NCI-H82 treated with DMSO at 0.1 percent for 48 hours (cell line): Measurements from ENCODE around the gene FGFBP1.
"Not testable (repeated sequence)": the region's sequence is repeated elsewhere in the genome, so short reads cannot be mapped to it uniquely, and the experiment has no call there.

Experiments used
- DNase-seq: peaks from one replicate; lab custom pipeline; 2025; ENCODE audit not compliant: unreplicated experiment; lab: John Stamatoyannopoulos, UW

FGFBP1 gene

GRCh38 chr4:15947684-15948083 is 9.1 kb upstream of the FGFBP1 start:
- no peak for DNase-seq

DNA sequence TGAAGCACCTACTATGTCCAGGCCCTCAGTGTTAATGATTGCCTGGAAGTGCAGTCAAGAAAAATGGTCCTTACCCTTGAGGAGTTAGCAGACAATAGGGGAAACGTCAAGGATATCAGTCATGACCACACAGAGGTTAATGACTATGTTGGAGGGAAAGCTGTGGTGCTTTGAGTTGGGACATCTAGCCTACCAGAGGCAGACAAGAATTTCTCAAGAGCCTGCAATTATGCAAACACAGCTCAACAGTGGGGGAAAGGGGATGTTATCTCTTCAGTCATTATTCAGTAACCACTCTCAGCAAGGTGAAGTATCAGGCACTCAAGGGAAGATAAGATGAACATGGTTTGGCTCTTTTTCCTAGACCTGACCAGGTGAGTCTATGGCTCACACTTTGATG is 7.0 kb upstream of the FGFBP1 start:
- DNase-seq, result no peak

GRCh38 chr4:15944895-15945294 is 6.4 kb upstream of the FGFBP1 start:
- DNase-seq, result no peak

DNA sequence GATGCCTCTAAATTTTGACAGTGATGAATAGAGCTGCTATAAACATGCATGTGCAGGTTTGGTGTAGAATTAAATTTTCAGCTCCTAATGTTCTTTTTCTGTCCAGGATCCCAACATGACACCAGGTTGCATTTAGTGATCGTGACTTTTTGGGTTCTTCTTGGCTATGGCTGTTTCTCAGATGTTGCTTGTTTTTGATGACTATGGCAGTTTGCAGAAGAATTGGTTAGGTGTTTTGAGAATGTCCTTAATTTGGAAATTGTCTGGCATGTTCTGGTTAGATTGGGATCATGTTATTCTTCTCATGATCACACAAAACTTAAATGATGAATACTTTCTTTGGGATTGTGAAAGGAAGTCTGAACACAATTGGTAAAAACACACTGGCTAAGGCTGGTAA is 3.7 kb upstream of the FGFBP1 start:
- no peak for DNase-seq

DNA sequence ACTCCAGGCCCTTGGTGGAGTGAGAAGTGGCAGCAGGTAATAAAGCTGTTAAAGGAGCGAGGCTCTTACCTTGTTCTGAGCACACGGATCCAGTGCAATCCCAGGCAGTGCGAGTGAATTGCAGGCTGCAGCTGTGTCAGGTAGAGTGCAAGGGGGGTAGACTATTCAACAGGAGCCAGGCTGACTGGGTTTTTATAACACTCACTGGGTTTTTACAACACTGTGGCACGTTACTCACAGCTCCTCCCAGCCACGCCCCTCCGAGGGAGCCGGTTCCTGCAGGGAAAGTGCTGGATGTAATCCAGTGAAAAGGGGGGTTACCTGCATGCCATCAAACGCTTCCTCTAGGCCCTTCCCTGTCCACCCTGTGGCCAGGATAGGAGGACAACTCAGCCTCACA is 358 bp downstream of the FGFBP1 start:
- DNase-seq, result no peak

DNA sequence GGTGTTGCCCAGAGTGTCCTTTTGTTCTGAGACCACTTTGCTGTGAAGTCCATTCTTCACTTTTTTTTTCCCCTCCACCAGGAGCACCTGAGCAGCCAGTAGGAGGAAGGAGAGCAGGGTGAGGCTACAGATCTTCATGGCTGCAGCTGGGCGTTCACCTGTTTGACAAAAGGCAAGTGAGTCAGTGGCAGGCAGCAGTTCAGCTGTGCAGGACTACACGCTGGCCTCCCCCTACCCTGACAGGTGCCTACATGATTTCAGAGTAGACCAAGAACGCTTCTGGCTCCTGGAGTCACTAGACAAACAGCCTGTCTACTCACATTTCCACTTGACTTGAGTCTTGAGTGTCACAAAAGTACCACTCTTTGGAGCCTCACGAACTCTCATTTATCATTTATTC is 2.0 kb downstream of the FGFBP1 start:
- no peak for DNase-seq

DNA sequence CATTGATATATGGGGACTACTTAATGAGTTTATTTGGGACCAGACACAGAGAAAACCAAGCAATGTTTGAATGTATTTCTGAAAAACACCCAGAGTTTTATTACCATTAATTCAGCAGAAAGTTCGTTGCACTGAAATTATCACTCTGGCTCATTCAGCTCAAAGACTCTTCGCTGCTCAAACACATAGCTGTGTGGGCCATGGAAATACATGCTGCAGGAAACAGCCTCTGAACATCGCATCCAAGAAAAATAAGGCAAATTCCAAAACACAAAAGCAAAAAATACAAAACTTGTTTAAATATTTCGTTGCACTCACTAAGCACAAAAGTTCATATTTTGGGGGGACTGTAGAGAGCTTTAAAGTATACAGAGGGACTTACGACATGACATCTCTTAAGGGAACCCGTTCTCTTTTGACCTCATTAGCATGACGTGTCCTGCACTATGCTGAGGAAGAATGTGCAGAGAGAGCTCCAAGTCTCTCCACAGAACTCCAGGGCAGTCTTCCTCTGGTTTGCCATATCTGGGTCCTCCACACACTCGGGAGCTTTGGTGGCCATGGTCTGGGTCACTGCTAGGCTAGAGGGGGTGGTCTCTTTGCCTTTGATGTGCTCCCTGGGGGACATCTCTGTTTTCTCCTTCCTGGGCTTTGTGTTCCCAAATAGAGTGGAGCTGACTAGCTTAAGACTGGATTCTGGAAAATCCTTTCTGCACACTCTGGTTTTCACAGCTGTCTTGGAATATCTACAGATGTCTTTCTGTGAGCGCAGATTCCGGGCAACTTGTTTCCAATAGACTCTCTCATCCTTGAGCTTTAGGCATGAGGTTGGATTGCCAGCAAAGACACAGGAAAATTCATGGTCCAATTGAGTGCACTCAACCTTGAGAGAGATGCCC is 2.8 kb downstream of the FGFBP1 start:
- DNase-seq, result no peak

DNA sequence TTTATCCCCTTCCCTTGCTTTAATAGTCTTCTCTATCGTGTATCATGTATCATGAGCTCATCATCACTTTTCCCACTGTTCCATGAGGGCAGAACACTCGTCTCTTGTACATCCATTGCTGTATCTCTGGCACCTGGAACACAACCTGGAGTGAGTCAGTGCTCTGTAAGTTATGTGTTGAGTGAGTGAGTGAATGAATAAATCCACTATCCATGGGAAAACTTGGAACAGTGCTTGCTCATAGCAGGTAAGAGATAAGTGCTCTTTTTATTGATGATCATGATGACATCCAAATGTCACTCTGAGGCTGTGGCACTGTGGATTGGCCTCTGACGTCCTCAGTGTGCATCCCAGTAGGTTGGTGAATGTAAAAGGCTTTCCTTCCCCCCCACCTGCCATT is 4.3 kb downstream of the FGFBP1 start:
- DNase-seq, result no peak

GRCh38 chr4:15931451-15932210 is 6.9 kb downstream of the FGFBP1 start:
- DNase-seq, result no peak

GRCh38 chr4:15930314-15930713 is 8.2 kb downstream of the FGFBP1 start:
- no peak for DNase-seq

DNA sequence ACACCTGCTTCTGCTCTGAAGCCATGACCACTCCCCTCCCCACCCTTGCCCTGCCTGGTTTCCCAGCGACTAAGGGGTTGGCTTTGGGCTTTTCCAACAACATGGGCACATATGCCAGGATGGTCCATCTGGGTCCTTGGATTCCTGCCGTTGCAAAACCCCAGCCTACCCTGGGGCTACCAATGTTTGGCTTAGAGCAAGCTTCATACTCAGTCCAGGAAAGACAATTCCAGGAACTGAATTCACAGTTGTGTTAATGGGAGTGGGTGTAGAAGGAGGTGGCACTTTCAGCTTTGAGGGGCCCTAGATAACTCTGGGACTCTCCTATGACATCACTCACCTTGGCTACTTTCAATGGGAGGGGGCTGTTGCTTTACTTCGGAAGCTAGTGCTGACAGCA is 9.0 kb downstream of the FGFBP1 start:
- DNase-seq, result no peak

- DNase-seq, result no peak
These were observed 9.7 kb downstream of the FGFBP1 start for GRCh38 chr4:15928883-15929282.

- DNase-seq, result no peak
These were observed 12.1 kb downstream of the FGFBP1 start for GRCh38 chr4:15926486-15926885.

- no peak for DNase-seq
These were observed 12.7 kb downstream of the FGFBP1 start for GRCh38 chr4:15925830-15926229.

- DNase-seq, result no peak
These were observed 17.0 kb downstream of the FGFBP1 start for GRCh38 chr4:15921592-15921932.

DNA sequence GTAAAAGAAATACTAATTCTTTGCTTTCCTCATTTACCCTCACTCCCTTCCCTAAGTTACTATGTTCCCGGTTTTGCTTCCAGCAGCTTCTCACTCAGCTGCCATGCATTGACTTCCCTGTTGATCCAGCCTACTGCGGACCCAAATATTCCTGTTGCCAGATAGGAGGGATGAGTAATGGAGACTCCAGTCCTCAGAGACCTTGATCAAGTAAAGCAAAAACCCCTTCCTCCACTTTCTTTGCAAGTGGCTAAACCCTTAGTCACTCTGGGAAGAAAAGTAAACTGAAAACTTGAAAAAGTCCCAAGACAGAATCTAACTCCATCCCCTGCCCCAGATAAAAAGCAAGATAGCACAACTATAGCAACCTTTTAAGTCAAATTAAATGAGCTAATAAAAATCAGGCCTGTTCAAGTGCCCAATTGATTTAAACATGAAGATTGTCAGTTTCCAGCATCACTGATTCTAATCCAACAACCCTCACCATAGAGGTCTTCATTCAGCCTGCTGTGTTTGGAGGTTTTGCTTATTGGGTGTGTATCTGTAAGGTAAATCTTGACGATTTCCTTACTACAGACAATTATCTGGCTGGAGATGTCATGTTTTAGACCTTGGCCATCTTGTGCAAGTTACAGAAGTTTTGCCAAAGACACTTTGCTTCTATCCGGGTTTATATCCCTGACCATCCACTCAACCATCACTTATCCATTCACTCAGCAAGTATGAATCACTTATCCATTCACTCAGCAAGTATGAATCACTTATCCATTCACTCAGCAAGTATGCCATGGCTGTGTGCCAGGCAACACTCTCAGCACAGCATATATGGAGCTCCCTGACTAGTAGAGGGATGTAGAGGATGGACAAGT is 17.6 kb downstream of the FGFBP1 start:
- no peak for DNase-seq

DNA sequence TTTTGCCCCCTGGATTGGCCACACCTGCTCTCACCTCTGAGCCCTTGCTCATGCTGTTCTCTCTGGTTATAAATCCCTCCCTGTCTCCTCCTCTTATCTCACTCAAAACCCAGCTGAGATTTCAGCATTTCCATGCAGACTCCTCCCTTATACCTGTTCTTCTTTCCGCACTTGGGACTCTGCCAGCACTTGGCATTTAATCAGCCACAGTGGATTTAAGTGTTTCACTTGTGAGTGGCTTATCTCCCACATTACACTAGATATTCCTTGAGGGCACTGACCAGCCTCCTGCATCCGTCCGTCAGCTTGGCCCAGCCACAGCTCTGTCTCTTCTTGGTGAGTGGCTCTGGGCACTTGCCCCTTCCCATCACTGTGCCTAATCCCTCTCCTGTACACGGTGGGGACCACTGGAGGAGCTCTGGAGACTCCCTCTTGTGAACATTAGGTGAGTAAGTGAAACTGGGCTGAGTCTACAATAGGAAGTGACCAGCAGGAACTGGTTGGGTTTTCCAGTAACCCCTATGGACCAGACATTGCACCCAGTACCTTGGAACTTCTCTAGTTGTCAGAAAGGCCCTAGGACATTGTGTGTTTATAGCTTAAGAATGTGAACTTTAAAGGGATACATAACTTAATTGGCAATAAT is 19.9 kb downstream of the FGFBP1 start:
- DNase-seq, result no peak

DNA sequence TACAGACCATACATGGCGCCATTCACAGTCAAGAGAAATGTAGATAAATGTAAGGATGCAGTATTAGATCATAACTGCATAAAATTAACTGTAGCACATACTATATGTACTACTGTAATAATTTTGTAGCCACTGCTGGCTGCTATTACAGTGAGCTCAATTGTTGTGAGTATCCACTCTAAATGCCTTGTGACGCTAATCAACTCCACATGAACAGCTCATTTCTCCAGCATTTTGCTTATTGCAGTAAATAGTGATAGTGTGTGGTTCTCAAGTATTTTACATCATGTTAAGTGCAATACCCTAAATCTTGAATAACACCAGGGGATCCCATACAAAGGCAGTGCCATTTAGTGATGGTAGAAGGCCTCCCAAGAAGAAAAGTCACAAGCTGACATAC is 21.2 kb downstream of the FGFBP1 start:
- DNase-seq, result no peak

GRCh38 chr4:15916358-15916757 is 22.2 kb downstream of the FGFBP1 start:
- not testable (repeated sequence) for DNase-seq

DNA sequence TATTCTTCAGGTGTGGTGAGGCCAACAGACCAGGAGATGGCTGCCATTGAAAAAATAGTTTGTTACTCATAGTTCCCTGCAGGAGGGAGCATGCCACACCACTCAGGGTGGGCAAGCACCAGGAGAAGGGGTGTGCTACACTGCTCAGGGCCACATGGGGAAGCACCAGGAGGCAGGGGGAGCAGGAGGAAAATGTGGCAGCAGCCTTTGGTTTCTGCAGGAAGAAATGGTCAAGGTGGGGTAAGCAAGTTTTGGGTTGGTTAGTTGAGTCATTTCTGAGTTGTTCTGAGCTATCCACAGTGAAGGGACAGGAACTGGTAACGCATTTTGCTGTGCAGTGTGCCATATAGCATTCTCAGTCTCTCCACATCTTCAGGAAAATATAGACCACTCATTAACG is 23.8 kb downstream of the FGFBP1 start:
- no peak for DNase-seq

GRCh38 chr4:15914291-15914690 is 24.2 kb downstream of the FGFBP1 start:
- DNase-seq, result no peak
